Neural cell (in vitro differentiated cells): ENCODE results near the gene MAP2K7. TPM values are rescaled to one million over a fixed set of nuclear protein-coding genes. Genes with fewer than 3 reads are reported as not detected.

Experiments
- H2AFZ ChIP-seq: fragments of 200-600, 300-800 bp; sonication (generic), shearing (Covaris generic); 2 replicates; pipeline ENCODE4 v1.6.0; 2014; ENCODE audit warnings: low read depth, mild to moderate bottlenecking, antibody characterized with exemption, low read length, moderate library complexity
- H3F3A ChIP-seq: fragments of 200-600 bp; shearing (Covaris generic); 2 replicates; pipeline ENCODE4 v1.6.1; 2016; ENCODE audit warnings: mild to moderate bottlenecking, moderate library complexity, mixed read lengths, antibody characterized with exemption, low read length; ENCODE audit not compliant: insufficient read depth, poor library complexity, severe bottlenecking
- H3K27ac ChIP-seq: fragments of 200-600, 300-800 bp; sonication (generic), shearing (Covaris generic); 2 replicates; pipeline ENCODE4 v1.5.1; 2014; ENCODE audit warnings: mild to moderate bottlenecking, low read length, moderate library complexity
- H3K27me3 ChIP-seq: fragments of 300-800, 200-600 bp; sonication (generic), shearing (Covaris generic); 2 replicates; pipeline ENCODE4 v1.6.0; 2014; ENCODE audit warnings: mild to moderate bottlenecking, low read depth, low read length, moderate library complexity; ENCODE audit not compliant: insufficient read depth
- H3K36me3 ChIP-seq: fragments of 300-800, 200-600 bp; sonication (generic), shearing (Covaris generic); 2 replicates; pipeline ENCODE4 v1.5.1; 2014; ENCODE audit warnings: mild to moderate bottlenecking, antibody characterized with exemption, low read length, moderate library complexity; ENCODE audit not compliant: insufficient read depth
- H3K4me2 ChIP-seq: fragments of 300-800, 200-600 bp; sonication (generic), shearing (Covaris generic); 2 replicates; pipeline ENCODE4 v1.6.0; 2014; ENCODE audit warnings: mild to moderate bottlenecking, low read length
- H3K4me3 ChIP-seq: fragments of 300-800, 200-600 bp; sonication (generic), shearing (Covaris generic); 2 replicates; pipeline ENCODE4 v1.5.1; 2014; ENCODE audit warnings: mild to moderate bottlenecking, low read length, moderate library complexity
- H3K79me2 ChIP-seq: fragments of 200-600 bp; shearing (Covaris generic); replicated peaks from 2 replicates; pipeline ENCODE4 v1.6.0; 2014; ENCODE audit warnings: mild to moderate bottlenecking, low read length, moderate library complexity; ENCODE audit not compliant: insufficient read depth
- H3K9ac ChIP-seq: fragments of 300-800, 200-600 bp; sonication (generic), shearing (Covaris generic); 2 replicates; pipeline ENCODE4 v1.6.1; 2016; ENCODE audit warnings: mild to moderate bottlenecking, low read length, mixed read lengths
- H3K9me2 ChIP-seq: fragments of 200-600 bp; shearing (Covaris generic); 2 replicates; pipeline ENCODE4 v1.6.1; 2016; ENCODE audit warnings: mild to moderate bottlenecking, low read length, mixed read lengths; ENCODE audit not compliant: insufficient read depth
- H3K9me3 ChIP-seq: fragments of 200-600, 300-800 bp; sonication (generic), shearing (Covaris generic); 2 replicates; pipeline ENCODE4 v1.6.1; 2016; ENCODE audit warnings: mild to moderate bottlenecking, mixed run types, low read length, moderate library complexity, mixed read lengths
- H4K20me1 ChIP-seq: fragments of 200-600 bp; shearing (Covaris generic); 2 replicates; pipeline ENCODE4 v1.6.1; 2016; ENCODE audit warnings: mild to moderate bottlenecking, mixed run types; ENCODE audit not compliant: insufficient read depth
- EP300 ChIP-seq: fragments of 450-650 bp; conservative IDR thresholded peaks from 2 replicates; pipeline ENCODE4 v1.6.1; 2014; ENCODE audit warnings: antibody characterized with exemption, mild to moderate bottlenecking, moderate library complexity; ENCODE audit not compliant: poor library complexity, severe bottlenecking
- EZH2 ChIP-seq: fragments of 200-600, 300-800 bp; shearing (Covaris generic), sonication (generic); IDR thresholded peaks from 2 replicates; pipeline ENCODE4 v1.6.1; 2014; ENCODE audit warnings: antibody characterized with exemption, low read length, borderline replicate concordance, mild to moderate bottlenecking; ENCODE audit not compliant: insufficient read depth, poor library complexity, severe bottlenecking
- MXI1 ChIP-seq: fragments of 450-650 bp; conservative IDR thresholded peaks from 2 replicates; pipeline ENCODE4 v1.6.1; 2014; ENCODE audit warnings: antibody characterized with exemption, mild to moderate bottlenecking; ENCODE audit not compliant: poor library complexity, severe bottlenecking
- POLR2AphosphoS5 ChIP-seq: IDR thresholded peaks from 2 replicates; pipeline ENCODE4 v1.6.1; 2012
- RAD21 ChIP-seq: fragments of 450-650 bp; conservative IDR thresholded peaks from 2 replicates; pipeline ENCODE4 v1.6.1; 2014; ENCODE audit warnings: antibody characterized with exemption, mild to moderate bottlenecking, moderate library complexity
- SMC3 ChIP-seq: fragments of 450-650 bp; conservative IDR thresholded peaks from 2 replicates; pipeline ENCODE4 v1.6.1; 2014; ENCODE audit warnings: antibody characterized with exemption, mild to moderate bottlenecking, moderate library complexity; ENCODE audit not compliant: poor library complexity
- TAF1 ChIP-seq: IDR thresholded peaks from 2 replicates; pipeline ENCODE4 v1.6.1; 2012; ENCODE audit warnings: low read depth
- polyA plus RNA-seq: library from polyadenylated mRNA; depleted of rRNA; stranded (reverse); fragments of >200 nt; gene quantifications from 2 replicates; pipeline ENCODE4 v1.2.3, GENCODE V29; 2014
- TF ChIP-seq, protein P1 (sequence below): fragments of 450-650 bp; IDR thresholded peaks from 2 replicates; pipeline ENCODE4 v1.5.1; 2014; ENCODE audit warnings: antibody characterized with exemption, mild to moderate bottlenecking, moderate library complexity; ENCODE audit not compliant: poor library complexity, severe bottlenecking
- TF ChIP-seq, protein P2 (sequence below): IDR thresholded peaks from 2 replicates; pipeline ENCODE4 v1.6.1; 2012; ENCODE audit warnings: borderline replicate concordance

MAP2K7 gene
- polyA plus RNA-seq, 1 donor from 2014 or later, result 9.2 TPM

DNA sequence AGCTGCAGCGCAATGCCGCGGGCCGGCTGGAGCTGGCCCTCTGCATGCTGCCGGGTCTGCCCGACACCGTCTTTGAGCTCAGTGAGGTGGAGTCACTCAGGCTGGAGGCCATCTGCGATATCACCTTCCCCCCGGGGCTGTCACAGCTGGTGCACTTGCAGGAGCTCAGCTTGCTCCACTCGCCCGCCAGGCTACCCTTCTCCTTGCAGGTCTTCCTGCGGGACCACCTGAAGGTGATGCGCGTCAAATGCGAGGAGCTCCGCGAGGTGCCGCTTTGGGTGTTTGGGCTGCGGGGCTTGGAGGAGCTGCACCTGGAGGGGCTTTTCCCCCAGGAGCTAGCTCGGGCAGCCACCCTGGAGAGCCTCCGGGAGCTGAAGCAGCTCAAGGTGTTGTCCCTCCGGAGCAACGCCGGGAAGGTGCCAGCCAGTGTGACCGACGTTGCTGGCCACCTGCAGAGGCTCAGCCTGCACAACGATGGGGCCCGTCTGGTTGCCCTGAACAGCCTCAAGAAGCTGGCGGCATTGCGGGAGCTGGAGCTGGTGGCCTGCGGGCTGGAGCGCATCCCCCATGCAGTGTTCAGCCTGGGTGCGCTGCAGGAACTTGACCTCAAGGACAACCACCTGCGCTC lies 3.8 kb upstream of the MAP2K7 start:
- H3K9ac ChIP-seq, result no peak overlapping the region
- no peak overlapping the region for H3K4me3 ChIP-seq
- no peaks in the 10 kb centered on the region for H3K9me2 ChIP-seq
- no peaks in the 10 kb centered on the region for H3K9me3 ChIP-seq
- no peaks in the 10 kb centered on the region for H3K27me3 ChIP-seq
- H3K36me3 ChIP-seq, result no peaks in the 10 kb centered on the region
- no peaks in the 10 kb centered on the region for H3F3A ChIP-seq
- peaks cover 8% of the 10 kb centered on the region for H3K79me2 ChIP-seq
- H4K20me1 ChIP-seq, result no peaks in the 10 kb centered on the region
- no peak overlapping the region for H2AFZ ChIP-seq
- H3K4me2 ChIP-seq, result no peak overlapping the region
- H3K27ac ChIP-seq, result no peak overlapping the region
- TF ChIP-seq EP300 (no peak), POLR2AphosphoS5 (no peak), MXI1 (no peak), SMC3 (no peak), TAF1 (no peak), RAD21 (no peak), EZH2 (no peak)
- TF ChIP-seq, protein P1, sequence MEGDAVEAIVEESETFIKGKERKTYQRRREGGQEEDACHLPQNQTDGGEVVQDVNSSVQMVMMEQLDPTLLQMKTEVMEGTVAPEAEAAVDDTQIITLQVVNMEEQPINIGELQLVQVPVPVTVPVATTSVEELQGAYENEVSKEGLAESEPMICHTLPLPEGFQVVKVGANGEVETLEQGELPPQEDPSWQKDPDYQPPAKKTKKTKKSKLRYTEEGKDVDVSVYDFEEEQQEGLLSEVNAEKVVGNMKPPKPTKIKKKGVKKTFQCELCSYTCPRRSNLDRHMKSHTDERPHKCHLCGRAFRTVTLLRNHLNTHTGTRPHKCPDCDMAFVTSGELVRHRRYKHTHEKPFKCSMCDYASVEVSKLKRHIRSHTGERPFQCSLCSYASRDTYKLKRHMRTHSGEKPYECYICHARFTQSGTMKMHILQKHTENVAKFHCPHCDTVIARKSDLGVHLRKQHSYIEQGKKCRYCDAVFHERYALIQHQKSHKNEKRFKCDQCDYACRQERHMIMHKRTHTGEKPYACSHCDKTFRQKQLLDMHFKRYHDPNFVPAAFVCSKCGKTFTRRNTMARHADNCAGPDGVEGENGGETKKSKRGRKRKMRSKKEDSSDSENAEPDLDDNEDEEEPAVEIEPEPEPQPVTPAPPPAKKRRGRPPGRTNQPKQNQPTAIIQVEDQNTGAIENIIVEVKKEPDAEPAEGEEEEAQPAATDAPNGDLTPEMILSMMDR, result no peak
- TF ChIP-seq, protein P2, sequence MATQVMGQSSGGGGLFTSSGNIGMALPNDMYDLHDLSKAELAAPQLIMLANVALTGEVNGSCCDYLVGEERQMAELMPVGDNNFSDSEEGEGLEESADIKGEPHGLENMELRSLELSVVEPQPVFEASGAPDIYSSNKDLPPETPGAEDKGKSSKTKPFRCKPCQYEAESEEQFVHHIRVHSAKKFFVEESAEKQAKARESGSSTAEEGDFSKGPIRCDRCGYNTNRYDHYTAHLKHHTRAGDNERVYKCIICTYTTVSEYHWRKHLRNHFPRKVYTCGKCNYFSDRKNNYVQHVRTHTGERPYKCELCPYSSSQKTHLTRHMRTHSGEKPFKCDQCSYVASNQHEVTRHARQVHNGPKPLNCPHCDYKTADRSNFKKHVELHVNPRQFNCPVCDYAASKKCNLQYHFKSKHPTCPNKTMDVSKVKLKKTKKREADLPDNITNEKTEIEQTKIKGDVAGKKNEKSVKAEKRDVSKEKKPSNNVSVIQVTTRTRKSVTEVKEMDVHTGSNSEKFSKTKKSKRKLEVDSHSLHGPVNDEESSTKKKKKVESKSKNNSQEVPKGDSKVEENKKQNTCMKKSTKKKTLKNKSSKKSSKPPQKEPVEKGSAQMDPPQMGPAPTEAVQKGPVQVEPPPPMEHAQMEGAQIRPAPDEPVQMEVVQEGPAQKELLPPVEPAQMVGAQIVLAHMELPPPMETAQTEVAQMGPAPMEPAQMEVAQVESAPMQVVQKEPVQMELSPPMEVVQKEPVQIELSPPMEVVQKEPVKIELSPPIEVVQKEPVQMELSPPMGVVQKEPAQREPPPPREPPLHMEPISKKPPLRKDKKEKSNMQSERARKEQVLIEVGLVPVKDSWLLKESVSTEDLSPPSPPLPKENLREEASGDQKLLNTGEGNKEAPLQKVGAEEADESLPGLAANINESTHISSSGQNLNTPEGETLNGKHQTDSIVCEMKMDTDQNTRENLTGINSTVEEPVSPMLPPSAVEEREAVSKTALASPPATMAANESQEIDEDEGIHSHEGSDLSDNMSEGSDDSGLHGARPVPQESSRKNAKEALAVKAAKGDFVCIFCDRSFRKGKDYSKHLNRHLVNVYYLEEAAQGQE, result no peak

DNA sequence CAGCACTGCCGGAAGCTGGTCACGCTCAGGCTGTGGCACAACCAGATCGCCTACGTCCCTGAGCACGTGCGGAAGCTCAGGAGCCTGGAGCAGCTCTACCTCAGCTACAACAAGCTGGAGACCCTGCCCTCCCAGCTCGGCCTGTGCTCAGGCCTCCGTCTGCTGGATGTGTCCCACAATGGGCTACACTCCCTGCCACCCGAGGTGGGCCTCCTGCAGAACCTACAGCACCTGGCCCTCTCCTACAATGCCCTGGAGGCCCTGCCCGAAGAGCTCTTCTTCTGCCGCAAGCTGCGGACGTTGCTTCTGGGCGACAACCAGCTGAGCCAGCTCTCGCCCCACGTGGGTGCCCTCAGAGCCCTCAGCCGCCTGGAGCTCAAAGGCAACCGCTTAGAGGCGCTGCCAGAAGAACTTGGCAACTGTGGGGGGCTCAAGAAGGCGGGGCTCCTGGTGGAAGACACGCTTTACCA lies 3.2 kb upstream of the MAP2K7 start:
- H3F3A ChIP-seq, result no peaks in the 10 kb centered on the region
- H4K20me1 ChIP-seq, result no peaks in the 10 kb centered on the region
- no peaks in the 10 kb centered on the region for H3K36me3 ChIP-seq
- no peak overlapping the region for H2AFZ ChIP-seq
- no peaks in the 10 kb centered on the region for H3K9me3 ChIP-seq
- H3K27me3 ChIP-seq, result no peaks in the 10 kb centered on the region
- H3K79me2 ChIP-seq, result peaks cover 14% of the 10 kb centered on the region
- H3K4me3 ChIP-seq, result no peak overlapping the region
- H3K9me2 ChIP-seq, result no peaks in the 10 kb centered on the region
- TF ChIP-seq TAF1 (no peak), EZH2 (no peak), EP300 (no peak), POLR2AphosphoS5 (no peak), RAD21 (no peak), SMC3 (no peak), MXI1 (no peak)
- TF ChIP-seq, protein P1, result no peak
- TF ChIP-seq, protein P2, result no peak
- H3K9ac ChIP-seq, result no peak overlapping the region
- H3K27ac ChIP-seq, result no peak overlapping the region
- no peak overlapping the region for H3K4me2 ChIP-seq
